ENCODE data around the gene RNF151. TPM values are rescaled to one million over a fixed set of nuclear protein-coding genes. Genes with fewer than 3 reads are reported as not detected.

The RNF151 gene
- total RNA-seq, 1 experiment from 2014 or later: not detected

DNA sequence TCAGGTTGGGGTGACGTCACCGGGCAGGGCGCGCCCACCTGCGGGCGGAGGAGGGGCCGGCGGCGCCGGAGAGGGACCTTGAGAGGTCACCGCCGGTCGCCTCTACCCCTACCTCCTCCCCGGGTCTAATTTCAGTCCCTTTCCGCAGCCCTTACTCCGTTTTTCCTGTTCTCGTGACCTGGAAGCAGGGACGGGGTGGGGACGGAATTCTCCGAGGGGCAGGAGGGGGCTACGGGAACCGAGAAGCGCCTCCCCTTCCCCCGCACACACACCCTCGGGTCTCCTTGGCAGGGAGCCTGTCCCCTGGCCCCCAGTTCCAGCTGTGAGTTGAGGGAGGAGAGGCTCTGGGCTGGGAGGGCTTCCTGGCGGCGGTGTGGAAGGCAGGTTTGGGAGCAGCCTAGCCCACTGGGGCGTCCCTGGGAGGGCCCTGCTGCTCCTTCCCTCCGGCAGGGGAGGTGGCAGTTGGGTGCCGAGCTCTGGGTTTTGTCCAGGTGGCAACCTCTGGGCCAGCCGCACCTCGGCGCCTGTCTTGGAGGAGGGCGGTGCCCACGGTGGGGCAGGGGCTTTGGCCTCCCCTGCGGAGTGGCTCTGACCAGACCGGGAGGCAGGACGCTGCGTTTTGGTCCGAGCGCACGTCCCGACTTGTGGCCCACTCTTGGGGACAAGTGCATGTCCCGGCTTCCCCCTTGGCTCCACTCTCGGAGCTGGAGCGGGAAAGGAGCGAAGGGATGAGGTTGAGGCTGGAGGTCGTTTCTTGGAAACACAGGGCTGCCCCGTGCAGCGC, 23.9 kb downstream of the RNF151 start:
- DNase-seq (ENCODE audit: extremely low read depth, low read depth): no peak

DNA sequence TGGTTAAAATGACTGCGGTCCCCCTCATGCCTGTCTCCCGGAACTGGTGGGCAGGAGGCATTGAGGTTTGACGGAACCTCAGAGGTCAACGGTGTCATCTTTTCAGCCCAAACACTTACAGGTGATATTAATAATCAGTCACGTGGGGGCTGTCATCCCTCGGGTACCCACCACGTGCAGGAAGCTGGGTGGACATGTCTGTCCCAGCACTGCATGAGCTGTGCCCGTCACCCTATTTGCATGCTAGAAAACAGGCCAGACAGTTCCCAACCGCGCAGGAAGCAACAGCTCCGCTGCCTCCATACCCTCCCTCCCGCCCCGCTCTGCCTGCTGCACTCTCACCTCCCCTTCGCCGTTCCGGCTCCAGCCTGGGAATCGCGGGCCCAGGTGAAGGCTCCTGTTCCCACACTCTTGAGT, 24.5 kb downstream of the RNF151 start:
- DNase-seq (ENCODE audit: extremely low read depth, low read depth): no peak

DNA sequence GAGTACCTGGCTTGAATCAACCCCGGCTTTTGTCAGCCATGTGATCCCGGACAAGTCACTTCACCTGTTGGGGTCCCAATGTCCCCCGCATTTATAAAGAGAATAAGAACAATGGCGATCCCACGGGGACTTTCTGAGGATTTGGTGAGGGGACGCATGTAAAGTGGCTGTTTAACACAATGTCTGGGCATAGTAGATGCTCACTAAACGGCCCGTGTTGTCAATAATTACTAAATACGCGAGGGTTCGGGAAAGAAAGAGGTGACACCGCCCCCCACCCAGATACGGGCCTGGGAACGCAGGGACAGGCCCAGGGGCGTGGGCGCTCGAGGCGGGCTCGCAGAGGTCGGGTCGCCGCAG, 24.9 kb downstream of the RNF151 start:
- DNase-seq (ENCODE audit: extremely low read depth, low read depth): no peak

DNA sequence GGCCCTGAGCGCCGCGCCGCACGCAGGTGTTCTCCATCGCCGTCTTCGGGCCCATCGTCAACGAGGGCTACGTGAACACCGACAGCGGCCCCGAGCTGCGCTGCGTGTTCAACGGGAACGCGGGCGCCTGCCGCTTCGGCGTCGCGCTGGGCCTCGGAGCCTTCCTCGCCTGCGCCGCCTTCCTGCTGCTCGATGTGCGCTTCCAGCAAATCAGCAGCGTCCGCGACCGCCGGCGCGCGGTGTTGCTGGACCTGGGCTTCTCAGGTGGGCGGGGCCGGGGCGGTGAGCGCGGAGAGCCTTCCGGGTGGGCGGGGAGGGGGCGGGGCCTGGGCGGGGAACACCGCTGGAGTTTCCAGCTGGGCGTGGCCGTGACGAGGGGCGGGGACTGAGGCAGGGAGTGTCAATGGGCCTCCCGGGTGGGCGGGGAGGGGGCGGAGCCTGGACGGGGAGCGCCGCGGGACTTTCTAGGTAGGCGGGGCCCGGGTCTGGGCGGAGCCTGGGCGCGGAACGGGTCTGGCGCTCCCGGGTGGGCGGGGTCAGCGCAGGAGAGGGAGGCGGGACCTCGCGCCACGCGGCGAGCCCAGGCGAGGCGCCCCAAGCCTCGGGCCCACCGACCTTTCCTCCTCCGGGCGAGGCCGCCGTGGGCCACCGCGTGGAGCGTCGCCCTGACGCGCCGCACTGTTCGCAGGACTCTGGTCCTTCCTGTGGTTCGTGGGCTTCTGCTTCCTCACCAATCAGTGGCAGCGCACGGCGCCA, 25.5 kb downstream of the RNF151 start:
- peak; percentile 89 for DNase-seq (ENCODE audit: extremely low read depth, low read depth)

DNA sequence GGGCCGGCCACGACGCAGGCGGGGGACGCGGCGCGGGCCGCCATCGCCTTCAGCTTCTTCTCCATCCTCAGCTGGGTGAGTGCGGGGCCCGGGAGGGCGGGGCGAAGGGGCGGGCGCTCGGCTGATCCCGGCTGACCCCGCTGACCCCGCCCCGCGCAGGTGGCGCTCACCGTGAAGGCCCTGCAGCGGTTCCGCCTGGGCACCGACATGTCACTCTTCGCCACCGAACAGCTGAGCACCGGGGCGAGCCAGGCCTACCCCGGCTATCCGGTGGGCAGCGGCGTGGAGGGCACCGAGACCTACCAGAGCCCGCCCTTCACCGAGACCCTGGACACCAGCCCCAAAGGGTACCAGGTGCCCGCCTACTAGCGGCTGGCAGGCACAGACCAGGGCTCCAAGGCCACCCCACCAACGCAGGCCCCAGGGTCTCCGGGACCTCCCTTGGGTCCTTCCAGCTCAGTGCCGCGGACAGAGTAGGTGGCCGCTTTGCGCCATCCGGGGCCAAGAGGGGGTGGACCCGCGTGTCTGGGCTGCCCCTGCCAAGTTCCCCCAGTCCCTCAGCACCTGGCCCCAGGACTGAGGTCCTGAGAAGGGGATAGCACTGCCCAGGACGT, 26.2 kb downstream of the RNF151 start:
- DNase-seq (ENCODE audit: extremely low read depth, low read depth): no peak

DNA sequence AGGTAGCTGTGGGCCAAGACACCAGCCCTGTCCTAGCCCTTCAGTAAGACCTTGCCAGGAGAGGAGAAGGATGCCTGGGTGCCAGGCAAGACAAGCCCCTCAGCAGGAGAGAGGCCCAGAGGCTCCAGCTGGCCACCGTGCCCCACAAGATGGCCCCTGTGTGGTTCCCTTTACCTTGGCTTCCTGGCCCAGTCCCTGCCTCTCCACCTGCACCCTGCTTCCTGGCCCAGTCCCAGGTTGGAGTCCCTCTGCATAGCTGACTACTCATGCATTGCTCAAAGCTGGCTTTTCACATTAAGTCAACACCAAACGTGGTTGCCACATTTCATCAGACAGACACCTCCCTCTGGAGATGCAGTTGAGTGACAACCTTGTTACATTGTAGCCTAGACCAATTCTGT, 27.1 kb downstream of the RNF151 start:
- no peak for DNase-seq (ENCODE audit: extremely low read depth, low read depth)

DNA sequence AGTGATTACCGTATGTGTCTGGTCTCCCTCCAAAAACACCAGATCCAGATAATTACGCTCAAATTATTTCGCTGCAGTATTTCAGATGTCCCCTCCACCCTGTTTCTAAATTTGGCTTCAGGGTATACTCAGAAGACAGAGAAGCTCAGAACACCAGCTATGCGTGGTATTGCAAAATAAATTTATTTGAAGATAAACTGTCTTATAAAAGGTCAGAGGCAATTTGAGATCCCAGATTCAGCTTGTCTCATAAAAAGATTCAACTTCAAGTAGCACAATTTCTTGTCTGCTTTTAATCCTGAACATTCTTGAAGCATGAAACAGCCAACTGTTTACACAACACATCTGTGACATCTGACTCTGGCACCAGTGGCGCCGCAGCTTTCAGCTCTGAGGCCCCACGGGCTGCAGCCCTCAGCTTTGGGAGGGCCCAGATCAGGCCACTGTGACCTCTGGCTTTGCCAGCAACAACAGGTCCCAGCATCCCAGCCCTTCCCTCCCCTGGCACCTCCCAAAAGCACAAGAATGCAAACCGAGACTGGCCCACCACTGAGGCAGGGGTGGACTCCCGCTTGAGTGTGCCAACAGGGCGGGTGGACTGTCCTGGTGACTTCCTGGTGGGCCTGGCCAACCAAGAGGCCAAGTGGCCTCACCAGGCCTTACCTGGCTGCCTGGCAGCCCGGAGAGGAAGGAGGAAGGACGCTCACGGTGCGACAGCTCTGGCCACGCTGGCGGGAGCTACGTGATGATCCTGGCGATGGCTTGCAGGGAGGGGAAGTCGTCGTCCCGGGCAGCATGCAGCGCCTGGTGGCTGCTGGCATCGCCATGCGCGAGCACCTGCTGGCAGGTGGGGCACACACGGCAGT, 31.1 kb downstream of the RNF151 start:
- no peak for DNase-seq (ENCODE audit: extremely low read depth, low read depth)

DNA sequence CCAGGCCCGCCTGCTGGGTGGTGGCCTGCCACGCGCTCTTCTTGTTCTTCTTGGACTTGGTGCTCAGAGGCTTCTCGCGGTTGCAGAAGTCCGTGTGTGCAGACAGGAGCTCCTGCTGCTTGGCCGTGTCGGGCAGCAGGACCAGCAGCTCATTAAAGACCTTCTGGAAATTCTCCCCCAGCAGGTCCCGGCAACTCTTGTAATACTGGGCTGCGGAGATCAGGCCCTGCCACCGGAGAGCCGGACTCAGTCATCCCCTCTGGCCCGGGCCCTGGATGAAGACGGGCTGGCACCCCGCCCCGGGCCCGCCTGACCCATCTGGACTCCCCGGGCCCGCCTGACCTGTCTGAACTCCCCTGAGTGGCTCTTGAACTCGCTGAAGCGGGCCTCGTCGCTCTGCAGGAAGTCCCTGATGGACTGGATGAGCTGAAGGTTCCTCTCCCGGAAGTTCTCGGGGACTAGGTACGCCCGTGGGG, 31.7 kb downstream of the RNF151 start:
- DNase-seq (ENCODE audit: extremely low read depth, low read depth): no peak

DNA sequence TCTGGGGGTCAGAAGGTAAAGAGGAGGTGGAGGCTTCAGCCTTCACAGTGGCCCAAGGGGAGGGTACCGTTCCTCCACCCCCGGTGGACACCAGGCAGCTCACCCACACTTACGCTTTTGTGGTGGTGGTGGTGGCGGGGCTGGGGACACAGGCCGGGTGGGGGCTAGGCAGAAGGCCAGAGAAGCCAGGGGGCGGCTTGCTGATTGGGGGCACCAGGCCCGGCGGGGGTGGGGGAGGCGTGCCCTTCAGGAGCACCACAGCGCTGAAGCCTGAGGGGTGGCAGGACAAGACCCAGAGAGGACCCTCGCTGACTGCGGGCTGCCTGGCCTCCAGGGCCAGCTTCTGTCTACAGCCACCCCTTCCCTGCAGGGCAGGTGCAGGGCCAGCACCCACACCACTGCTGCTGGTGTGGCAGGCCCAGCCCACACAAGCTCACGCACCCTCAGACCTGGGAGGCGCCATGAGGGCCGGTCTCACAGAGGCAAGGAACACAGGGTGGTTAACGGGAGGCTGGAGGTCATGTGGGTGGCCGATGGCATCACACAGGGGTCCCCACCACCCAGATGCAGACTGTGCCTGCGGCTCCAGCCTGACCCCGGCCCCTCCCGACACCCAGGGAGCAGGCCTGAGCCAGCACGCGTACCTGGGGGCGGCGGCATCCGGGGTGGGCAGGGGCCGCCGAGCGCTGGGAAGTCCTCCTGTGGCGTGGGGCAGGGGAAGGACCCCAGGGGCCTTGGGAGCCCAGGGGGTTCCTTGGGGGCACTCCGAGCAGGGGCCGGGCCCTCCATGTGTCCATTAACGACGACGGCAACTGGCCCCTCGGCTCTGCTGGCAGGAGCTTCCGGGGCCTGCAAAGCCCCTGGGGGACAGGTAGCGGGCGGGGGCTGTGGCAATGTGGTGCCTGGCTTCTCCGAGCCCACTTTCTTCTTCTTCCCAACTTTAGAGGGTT, 32.5 kb downstream of the RNF151 start:
- no peak for DNase-seq (ENCODE audit: extremely low read depth, low read depth)

DNA sequence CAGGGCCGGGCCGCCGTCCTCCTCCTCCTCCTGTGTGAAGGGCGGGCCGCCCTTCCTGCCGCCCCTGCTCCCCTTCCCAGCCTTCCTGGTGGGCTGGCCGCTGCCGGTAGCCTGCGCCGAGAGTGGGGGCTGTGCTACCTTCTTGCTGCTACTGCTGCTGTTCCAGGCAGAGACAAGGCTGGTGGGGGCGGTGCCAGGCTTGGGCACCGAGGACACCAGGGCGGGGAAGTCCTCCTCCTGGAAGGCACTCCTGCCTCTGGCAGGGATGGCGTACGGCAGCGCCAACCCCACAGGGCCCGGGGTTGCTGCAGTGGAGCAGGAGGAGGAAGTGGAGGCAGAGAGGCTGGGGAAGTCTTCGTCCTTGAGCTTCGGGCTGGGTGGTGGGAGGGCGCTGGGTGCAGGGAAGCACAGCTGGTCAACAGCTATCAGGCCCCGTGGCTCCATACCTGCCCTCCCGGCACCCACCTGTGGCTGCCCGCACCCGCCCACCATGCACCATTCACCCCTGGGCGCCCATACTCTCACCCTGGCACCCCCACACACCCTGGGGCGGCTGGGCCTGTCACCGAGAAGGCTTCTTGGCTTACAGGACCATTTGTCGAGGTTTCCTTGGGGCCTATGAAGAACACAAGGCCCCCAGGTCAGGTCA, 33.3 kb downstream of the RNF151 start:
- no peak for DNase-seq (ENCODE audit: extremely low read depth, low read depth)

DNA sequence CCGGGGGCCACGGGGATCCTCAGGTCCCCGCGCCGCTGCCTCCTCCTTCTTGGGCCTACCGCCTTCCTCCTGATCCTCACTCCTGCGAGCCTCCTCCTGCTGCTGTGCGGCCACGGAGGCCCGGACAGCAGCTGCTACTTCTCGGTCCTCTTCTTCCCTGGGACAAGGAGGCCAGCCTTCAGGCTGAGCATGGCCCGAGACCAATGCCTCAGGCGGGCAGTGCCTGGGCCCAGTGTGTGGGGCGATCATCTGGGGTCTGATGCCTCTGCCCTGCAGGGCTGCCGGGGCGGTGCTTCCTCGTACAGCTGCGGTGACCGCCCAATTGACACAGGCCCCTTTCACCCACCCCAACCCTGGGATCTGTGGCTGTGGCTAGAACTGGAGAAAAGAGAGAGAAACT, 34.4 kb downstream of the RNF151 start:
- DNase-seq (ENCODE audit: extremely low read depth, low read depth): no peak

DNA sequence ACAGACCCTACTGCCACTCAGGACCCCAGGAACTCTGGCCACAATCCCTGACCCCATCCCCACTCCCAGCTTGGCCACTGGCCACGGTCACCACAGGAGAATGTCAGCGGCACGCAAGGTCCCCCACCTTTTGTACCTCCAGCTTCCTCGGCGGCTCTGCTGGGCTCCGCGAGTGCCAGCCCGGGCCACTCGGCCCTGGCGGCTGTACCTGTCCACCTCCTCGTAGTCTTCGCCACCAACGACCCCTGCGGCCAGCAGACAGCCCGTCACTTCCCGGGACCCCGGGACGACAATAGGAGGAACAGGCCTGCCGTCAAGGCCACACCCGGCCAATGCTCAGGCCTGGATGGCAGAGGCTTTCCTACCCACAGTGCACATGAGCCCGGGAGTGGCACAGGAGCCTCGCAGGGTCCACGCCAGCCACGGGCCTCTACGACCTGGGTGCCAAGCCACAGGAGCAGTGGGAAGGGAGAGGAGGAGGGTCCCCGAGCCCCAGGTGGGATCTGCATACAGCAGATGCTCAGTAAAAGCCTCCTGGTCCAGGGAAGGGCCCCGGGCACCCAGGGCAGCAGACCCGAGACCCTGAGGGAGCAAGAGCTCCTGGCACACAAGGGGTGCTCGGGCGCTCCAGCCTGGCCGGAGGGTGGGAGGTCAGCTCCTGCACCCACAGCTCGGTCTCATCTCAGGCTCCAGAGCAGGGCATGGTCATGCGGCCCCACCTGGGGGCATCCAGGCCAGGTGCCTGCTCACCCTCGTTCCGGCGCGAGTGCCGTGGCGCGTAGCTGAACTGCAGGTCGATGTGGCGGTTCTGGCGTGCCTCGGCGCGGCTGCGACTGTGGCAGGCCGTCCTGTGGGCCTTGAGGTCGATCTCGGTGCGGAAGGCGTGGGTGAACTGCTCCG, 35.0 kb downstream of the RNF151 start:
- DNase-seq (ENCODE audit: extremely low read depth, low read depth): no peak

DNA sequence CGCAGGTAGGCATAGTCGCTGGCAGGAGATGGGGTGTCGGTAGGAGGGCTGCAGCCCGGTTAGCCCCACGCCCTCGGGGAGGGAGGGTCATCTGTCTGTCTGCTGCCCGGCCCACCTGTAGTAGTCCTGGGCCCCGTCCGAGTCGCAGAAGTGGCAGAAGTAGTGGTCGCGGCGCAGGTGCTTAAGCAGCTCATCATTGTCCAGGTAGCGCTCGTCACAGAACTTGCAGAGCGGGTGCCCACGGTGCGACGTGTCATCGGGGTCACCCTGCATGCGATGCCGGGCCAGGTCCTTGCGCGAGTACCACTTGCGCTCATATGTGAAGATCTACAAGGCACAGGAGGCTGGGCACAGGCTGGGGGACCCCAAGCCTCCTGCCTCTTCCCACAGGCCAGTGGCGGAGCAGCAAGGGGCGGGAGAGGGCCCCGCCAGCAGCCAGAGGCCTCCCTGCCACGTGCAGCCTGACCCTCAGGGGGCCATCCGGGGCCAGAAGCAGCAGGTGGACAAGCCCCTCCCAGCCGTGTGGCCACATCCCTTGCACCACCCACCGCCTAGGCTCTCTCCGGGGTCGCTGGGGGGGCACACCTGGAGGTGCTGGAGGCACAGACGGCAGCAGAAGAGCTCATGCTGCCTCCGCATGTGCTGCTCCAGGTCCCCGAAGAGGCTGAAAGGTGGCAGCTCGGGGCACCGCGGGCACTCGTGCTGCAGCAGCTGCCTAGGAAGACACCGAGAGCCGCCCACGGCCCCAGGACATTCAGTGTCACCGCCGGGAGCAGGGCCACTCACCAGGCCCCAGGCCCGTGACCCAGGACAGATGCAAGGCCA, 36.0 kb downstream of the RNF151 start:
- no peak for DNase-seq (ENCODE audit: extremely low read depth, low read depth)

DNA sequence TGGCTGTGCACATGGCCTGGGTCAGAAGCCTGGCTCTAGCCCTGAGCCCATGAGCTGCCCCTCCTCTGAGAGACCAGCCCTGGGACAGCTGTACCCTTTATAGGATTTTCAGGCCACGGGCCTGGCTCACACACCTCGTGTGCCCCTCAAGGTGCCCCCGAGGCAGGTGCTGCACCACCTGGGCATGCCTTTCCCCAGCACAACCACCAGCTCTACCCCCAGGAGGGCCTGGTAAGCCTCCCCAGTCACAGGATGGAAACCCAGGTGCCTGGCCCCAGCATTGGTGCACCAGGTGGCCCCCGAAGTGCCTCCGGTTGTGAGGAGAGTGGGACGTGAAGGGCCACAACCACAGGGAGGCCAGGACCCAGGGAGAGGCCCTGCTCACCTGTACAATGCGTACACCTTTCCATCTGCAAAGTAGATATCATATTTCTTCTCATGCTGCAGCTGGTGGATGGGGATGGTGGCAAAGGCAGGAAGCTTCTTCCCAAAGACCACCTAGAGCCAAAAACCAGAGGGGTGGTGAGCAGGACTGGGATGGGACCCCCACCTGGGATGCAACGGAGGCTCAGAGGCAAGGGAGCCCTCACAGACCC, 36.7 kb downstream of the RNF151 start:
- no peak for DNase-seq (ENCODE audit: extremely low read depth, low read depth)

DNA sequence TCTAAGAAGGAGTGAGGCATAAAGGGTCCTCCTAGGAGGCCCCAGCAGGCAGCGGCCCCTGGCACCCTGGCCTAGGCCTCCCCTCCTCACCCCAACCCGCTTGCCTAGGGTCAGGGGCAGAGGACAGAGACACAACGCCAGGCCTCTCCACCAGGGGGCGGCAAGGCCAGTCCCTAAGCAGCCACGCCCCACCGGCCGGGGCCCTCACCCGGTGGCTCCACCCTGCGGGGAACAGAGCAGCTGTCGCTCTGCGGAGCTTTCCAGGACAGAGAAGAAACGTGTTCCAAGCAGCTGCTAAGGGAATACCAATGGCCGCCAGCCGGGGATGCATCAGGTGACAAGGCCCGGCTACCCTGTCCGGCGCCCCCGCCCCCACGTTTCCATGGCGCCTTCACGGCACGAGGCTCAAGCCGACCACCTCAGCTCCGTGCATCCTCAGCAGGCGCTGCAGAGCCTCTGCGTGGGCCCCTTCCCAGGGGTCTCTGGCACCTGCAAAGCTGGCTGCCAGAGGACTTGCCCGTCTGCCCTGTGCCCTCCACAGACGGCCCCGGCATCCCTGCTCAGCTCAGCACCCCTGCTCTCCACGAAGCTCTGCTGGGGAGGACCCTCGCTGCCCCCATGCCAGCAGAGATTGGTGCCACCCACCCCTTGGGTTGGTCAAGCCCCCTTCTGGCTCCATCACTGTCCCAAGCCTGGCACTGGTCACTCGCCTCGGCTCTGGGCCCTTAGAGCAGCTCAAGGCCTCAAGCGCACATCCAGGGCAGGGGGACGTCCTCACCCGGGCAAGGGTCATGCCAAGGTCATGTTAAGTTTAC, 37.4 kb downstream of the RNF151 start:
- DNase-seq (ENCODE audit: extremely low read depth, low read depth): peak; percentile 91
